PC-9 (cell line): ENCODE results near the gene RAET1G. TPM values are rescaled to one million over a fixed set of nuclear protein-coding genes. Genes with fewer than 3 reads are reported as not detected.
"Not testable (repeated sequence)": the region's sequence is repeated elsewhere in the genome, so short reads cannot be mapped to it uniquely, and the experiment has no call there.

Experiments used
- Bru-seq: library from RNA; stranded (reverse); fragments of 400-500 nt; gene quantifications from one replicate; lab custom pipeline; 2021; lab: Mats Ljungman, UMichigan
- BruChase-seq, 2 experiments: library from RNA; stranded (reverse); fragments of 400-500 nt; gene quantifications; one replicate each; lab custom pipeline; 2021; lab: Mats Ljungman, UMichigan
- BruUV-seq: library from RNA; stranded (reverse); fragments of 400-500 nt; replicated peaks from 2 replicates; lab custom pipeline; 2021; lab: Mats Ljungman, UMichigan
- CTCF ChIA-PET: fragments of 300-600 bp; sonication (Branson Sonifier 250); formaldehyde crosslinking; loops from one replicate; lab custom pipeline; 2022; ENCODE audit warnings: antibody characterized with exemption; lab: Charles Lee
- POLR2A ChIA-PET: fragments of 300-600 bp; sonication (Branson Sonifier 250); formaldehyde crosslinking; loops from one replicate; lab custom pipeline; 2022; ENCODE audit warnings: antibody characterized with exemption; ENCODE audit not compliant: unreplicated experiment; lab: Charles Lee
- DNase-seq, 2 experiments: peaks; one replicate each; pipeline versions ENCODE4 v3.0.0 to v3.0.0-alpha.2; 2015 to 2022; ENCODE audit warnings: mixed read lengths in 1 of 2
- H2AFZ ChIP-seq: fragments of 200-600 bp; sonication (generic); 2 replicates; pipeline ENCODE4 v1.8.1; 2017; ENCODE audit warnings: antibody characterized with exemption
- H3F3A ChIP-seq: fragments of 200-600 bp; sonication (generic); 2 replicates; pipeline ENCODE4 v1.8.1; 2017; ENCODE audit warnings: antibody characterized with exemption, mild to moderate bottlenecking, low read depth; ENCODE audit not compliant: insufficient read depth
- H3K27ac ChIP-seq: fragments of 200-600 bp; sonication (generic); 2 replicates; pipeline ENCODE4 v1.6.1; 2016; ENCODE audit warnings: mixed run types
- H3K27me3 ChIP-seq: fragments of 200-600 bp; sonication (generic); 2 replicates; pipeline ENCODE4 v1.6.1; 2016; ENCODE audit warnings: low read depth, mixed run types; ENCODE audit not compliant: insufficient read depth
- H3K36me3 ChIP-seq: fragments of 200-600 bp; sonication (generic); 2 replicates; pipeline ENCODE4 v1.6.1; 2016; ENCODE audit warnings: low read depth, mixed run types
- H3K4me1 ChIP-seq: fragments of 200-600 bp; sonication (generic); replicated peaks from 2 replicates; pipeline ENCODE4 v1.6.1; 2016; ENCODE audit warnings: mixed run types; ENCODE audit not compliant: insufficient read depth
- H3K4me2 ChIP-seq: fragments of 200-600 bp; sonication (generic); 2 replicates; pipeline ENCODE4 v1.6.1; 2017; ENCODE audit warnings: mixed run types
- H3K4me3 ChIP-seq: fragments of 200-600 bp; sonication (generic); 2 replicates; pipeline ENCODE4 v1.6.1; 2016; ENCODE audit warnings: mixed run types
- H3K79me2 ChIP-seq: fragments of 200-600 bp; sonication (generic); 2 replicates; pipeline ENCODE4 v1.6.1; 2017; ENCODE audit warnings: low read depth, mixed run types
- H3K9me2 ChIP-seq: fragments of 200-600 bp; sonication (generic); 2 replicates; pipeline ENCODE4 v1.8.1; 2017; ENCODE audit warnings: mild to moderate bottlenecking; ENCODE audit not compliant: insufficient read depth
- H3K9me3 ChIP-seq: fragments of 200-600 bp; sonication (generic); 2 replicates; pipeline ENCODE4 v1.8.1; 2016; ENCODE audit warnings: low read depth; ENCODE audit not compliant: insufficient read depth
- H4K20me1 ChIP-seq: fragments of 200-600 bp; sonication (generic); 2 replicates; pipeline ENCODE4 v1.8.1; 2017; ENCODE audit not compliant: insufficient read depth
- EZH2 ChIP-seq: fragments of 200-600 bp; sonication (generic); IDR thresholded peaks from 2 replicates; pipeline ENCODE4 v1.8.0; 2017; ENCODE audit warnings: antibody characterized with exemption, low read depth
- intact Hi-C: fragments of 100-400 bp; cut with micrococcal nuclease; formaldehyde crosslinking; loops from one replicate; pipeline ENCODE4 v1.10.0; 2022; ENCODE audit not compliant: unreplicated experiment
- long read RNA-seq: library from polyadenylated mRNA; stranded (forward); transcript quantifications from one replicate; pipeline ENCODE4 v2.0.0, GENCODE V29; 2022
- total RNA-seq: library from RNA; stranded (reverse); gene quantifications from 2 replicates; pipeline ENCODE4 v1.2.3, GENCODE V29; 2021
- TF ChIP-seq, protein P1 (sequence below): fragments of 200-600 bp; sonication (generic); conservative IDR thresholded peaks from 2 replicates; pipeline ENCODE4 v1.6.1; 2017; ENCODE audit warnings: mixed run types, antibody characterized with exemption, mild to moderate bottlenecking, moderate library complexity

Gene RAET1G, protein sequence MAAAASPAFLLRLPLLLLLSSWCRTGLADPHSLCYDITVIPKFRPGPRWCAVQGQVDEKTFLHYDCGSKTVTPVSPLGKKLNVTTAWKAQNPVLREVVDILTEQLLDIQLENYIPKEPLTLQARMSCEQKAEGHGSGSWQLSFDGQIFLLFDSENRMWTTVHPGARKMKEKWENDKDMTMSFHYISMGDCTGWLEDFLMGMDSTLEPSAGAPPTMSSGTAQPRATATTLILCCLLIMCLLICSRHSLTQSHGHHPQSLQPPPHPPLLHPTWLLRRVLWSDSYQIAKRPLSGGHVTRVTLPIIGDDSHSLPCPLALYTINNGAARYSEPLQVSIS
- total RNA-seq (0.88 TPM in 1 of 2 replicates, not detected in the other), Bru-seq, nascent RNA (percentile 9 among the genes with signal in this experiment), BruChase-seq, experiment 1, labeled RNA remaining after a 2-hour chase (percentile 10 among the genes with signal in this experiment), BruChase-seq, experiment 2, labeled RNA remaining after a 6-hour chase (percentile 10 among the genes with signal in this experiment)
- long read RNA-seq, partial matches to known transcripts = 0 of 1 reads
- long read RNA-seq, other reads (novel, unspliced or antisense) = 0 of 1 reads

DNA sequence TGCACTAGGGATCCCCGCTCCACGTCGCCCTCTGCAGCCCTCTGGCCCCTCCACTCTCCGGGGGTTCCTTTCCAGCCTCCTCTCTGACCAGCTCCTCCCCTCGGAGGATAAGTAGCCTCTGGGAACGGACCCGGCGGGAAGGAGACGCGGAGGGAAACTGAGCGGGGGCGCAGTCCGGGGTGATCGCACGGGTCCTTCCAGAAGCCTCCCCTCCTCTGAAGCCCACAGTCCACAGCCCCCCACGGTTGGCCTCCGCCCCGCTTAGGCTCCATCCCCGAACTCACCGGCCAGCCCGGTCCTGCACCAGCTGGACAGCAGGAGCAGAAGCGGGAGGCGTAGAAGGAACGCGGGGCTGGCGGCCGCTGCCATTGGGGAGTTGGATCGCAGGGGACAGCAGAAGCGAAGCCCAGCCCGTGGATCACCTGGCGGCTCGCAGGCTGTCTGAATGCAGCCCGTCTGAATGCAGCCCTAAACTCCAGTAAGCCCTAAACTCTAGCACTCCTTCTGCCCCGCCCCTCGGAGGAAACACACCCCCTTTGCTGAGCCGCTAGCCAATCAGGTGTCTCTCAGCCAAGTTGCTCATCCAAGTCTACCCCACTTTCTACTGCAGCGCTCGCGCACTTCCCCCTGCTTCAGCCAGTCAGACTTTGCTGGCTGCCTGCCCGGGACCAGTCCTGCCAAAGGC lies at the start of gene RAET1G:
RAET1G (minus strand) TSS at position 480 of the 685 bp plus-strand sequence; CDS start at position 369, 111 bp downstream.
- Histone ChIP-seq H2AFZ (peak within 1 kb of the TSS; percentile 83), H3K27me3 (no peaks in the 10 kb centered on the region), H3K4me1 (peaks cover 4% of the 10 kb centered on the region), H3K27ac (no peak within 1 kb of the TSS), H3K9me3 (no peaks in the 10 kb centered on the region), H3K4me2 (peak within 1 kb of the TSS; percentile 86), H4K20me1 (no peaks in the 10 kb centered on the region), H3F3A (no peaks in the 10 kb centered on the region), H3K4me3 (peak within 1 kb of the TSS; percentile 64), H3K9me2 (no peaks in the 10 kb centered on the region), H3K79me2 (no peaks in the 10 kb centered on the region), H3K36me3 (no peaks in the 10 kb centered on the region)
- DNase-seq = peak; percentile 81
- no TSS peak for BruUV-seq
- POLR2A ChIA-PET = interaction anchor here (0.6 kb wide), 1 partner anchor 82 kb away, joined by 3 read pairs; no protein-coding TSS in a partner anchor
- intact Hi-C loops = loop anchor here (2.0 to 5.0 kb wide), 2 partner anchors 58 to 355 kb away; partner anchors contain the start of genes GINM1 and LRP11
- TF ChIP-seq, protein P1, sequence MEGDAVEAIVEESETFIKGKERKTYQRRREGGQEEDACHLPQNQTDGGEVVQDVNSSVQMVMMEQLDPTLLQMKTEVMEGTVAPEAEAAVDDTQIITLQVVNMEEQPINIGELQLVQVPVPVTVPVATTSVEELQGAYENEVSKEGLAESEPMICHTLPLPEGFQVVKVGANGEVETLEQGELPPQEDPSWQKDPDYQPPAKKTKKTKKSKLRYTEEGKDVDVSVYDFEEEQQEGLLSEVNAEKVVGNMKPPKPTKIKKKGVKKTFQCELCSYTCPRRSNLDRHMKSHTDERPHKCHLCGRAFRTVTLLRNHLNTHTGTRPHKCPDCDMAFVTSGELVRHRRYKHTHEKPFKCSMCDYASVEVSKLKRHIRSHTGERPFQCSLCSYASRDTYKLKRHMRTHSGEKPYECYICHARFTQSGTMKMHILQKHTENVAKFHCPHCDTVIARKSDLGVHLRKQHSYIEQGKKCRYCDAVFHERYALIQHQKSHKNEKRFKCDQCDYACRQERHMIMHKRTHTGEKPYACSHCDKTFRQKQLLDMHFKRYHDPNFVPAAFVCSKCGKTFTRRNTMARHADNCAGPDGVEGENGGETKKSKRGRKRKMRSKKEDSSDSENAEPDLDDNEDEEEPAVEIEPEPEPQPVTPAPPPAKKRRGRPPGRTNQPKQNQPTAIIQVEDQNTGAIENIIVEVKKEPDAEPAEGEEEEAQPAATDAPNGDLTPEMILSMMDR = no peak
- no peak for TF ChIP-seq EZH2
- CTCF ChIA-PET = interaction anchor here (0.6 kb wide), 1 partner anchor 199 kb away, joined by 4 read pairs; no protein-coding TSS in a partner anchor

DNA sequence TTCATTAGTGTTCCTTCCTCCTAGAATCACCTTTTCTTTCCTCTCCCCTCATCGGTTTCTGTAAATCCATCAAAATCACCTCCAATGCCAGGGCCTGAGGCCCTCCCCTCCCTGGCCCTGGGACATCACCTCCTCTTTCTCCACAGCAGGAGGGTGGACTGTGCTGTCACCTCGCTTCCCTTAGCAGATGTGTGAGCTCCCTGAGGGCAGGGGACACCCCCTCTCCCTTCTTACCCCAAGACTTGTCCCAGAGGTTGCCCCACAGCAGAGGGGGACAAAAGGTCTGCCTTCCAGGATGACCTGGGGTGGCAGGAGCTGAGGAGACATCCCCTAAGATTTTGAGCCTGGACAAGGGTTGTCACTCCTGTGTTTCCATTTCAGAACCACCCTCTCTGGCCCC lies 46.7 kb upstream of the RAET1G start:
- Histone ChIP-seq H3K27me3 (no peaks in the 10 kb centered on the region; the same call in 1 of the 2 replicates), H3F3A (no peaks in the 10 kb centered on the region), H3K4me2 (no peak overlapping the region), H3K9me2 (no peaks in the 10 kb centered on the region), H4K20me1 (no peaks in the 10 kb centered on the region), H3K9me3 (no peaks in the 10 kb centered on the region), H3K79me2 (no peaks in the 10 kb centered on the region), H2AFZ (no peak overlapping the region), H3K4me1 (no peaks in the 10 kb centered on the region), H3K4me3 (no peak overlapping the region), H3K36me3 (no peaks in the 10 kb centered on the region), H3K27ac (no peak overlapping the region)
- no peak for DNase-seq
- ChIA-PET CTCF (no interaction called here), POLR2A (no interaction called here)
- no TSS peak for BruUV-seq
- TF ChIP-seq, protein P1 = no peak
- no peak for TF ChIP-seq EZH2
- intact Hi-C loops = no loop called here

DNA sequence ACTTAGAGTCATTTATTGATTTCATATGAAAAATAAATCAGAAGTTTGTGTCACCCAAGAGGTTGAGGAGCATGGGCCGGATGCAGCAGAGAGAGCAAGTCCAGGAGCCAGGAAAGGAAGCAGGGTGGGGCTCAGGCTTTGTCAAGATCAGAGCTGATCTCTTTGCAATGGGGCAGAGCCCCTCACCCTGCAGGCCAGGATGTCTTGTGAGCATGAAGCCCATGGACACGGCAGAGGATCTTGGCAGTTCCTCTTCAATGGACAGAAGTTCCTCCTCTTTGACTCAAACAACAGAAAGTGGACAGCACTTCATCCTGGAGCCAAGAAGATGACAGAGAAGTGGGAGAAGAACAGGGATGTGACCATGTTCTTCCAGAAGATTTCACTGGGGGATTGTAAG lies 46.0 kb upstream of the RAET1G start:
- H3K27me3 ChIP-seq, H3K79me2 ChIP-seq, H3K9me2 ChIP-seq, H4K20me1 ChIP-seq, H3K4me2 ChIP-seq, H3K9me3 ChIP-seq, POLR2A ChIA-PET, intact Hi-C loops, CTCF ChIA-PET, H3F3A ChIP-seq, H3K27ac ChIP-seq, H3K36me3 ChIP-seq, DNase-seq, BruUV-seq, H2AFZ ChIP-seq, H3K4me3 ChIP-seq, H3K4me1 ChIP-seq: not testable (repeated sequence)

DNA sequence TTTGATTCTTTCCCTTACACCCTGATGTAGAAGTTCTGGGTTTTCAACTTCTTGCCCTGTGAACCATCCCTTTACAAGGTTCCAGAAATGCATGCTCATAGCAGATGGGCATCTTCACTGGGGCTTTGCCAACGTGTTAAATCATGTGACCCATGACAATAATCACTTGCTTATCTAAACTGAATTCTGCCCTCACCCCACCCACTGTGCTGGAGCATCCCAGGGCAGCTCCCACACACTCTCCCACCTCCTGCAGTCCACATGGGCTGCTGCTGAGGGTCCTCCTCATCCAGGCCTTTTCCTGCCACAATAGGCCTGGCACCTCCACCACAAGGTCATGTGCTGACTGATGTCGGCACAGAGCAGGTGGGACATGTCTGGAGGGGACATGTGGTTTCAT lies 45.1 kb upstream of the RAET1G start:
- H3K4me3 ChIP-seq, H3K9me3 ChIP-seq, CTCF ChIA-PET, POLR2A ChIA-PET, DNase-seq, H3K4me1 ChIP-seq, H4K20me1 ChIP-seq, H3K4me2 ChIP-seq, H3K27ac ChIP-seq, H3K79me2 ChIP-seq, BruUV-seq, H3K36me3 ChIP-seq, H3F3A ChIP-seq, H3K27me3 ChIP-seq, H3K9me2 ChIP-seq, intact Hi-C loops, H2AFZ ChIP-seq: not testable (repeated sequence)
